Measurements from ENCODE around the gene SLC35A3. TPM values are rescaled to one million over a fixed set of nuclear protein-coding genes. Genes with fewer than 3 reads are reported as not detected.

The SLC35A3 gene
- total and polyA plus RNA-seq, 10 of the 15 experiments (the other 5 are each of a cell fraction or from before 2014, with no cell fraction given), result 3.6 to 24.3 (median 15.4) TPM

- TF ChIP-seq NBN (IDR thresholded peaks at IDR 0.05) (no peak), BRCA1 (IDR thresholded peaks at IDR 0.05; ENCODE audit: low read depth, low read length) (no peak), SKIL (IDR thresholded peaks at IDR 0.05; ENCODE audit: low read depth, poor library complexity, severe bottlenecking) (peak; percentile 58), RELB (IDR thresholded peaks at IDR 0.05; ENCODE audit: low read depth) (peak; percentile 6; the same call in 1 of the 2 replicates), IKZF1 (conservative IDR thresholded peaks at IDR 0.05) (peak; percentile 65; the same call in 1 of the 2 replicates)
Measured at GRCh38 chr1:100038660-100039287, 69.0 kb downstream of the SLC35A3 start (continued).

GRCh38 chr1:100039591-100039990 is 69.8 kb downstream of the SLC35A3 start:
- 2% methylated on average over 2 of the region's 2 CpGs for WGBS (ENCODE audit: insufficient coverage, insufficient replicate concordance, low lambda C conversion rate, missing lambda C conversion rate)
- ChIA-PET POLR2A (interaction anchor here (0.6 to 4.1 kb wide), 4 partner anchors 8 to 418 kb away, joined by 3 to 41 read pairs (median 6); no protein-coding TSS in a partner anchor), SMC1A (ENCODE audit: uncharacterized antibody, unreplicated experiment) (interaction anchor here (0.8 to 3.9 kb wide), 8 partner anchors 8 to 93 kb away, joined by 3 to 40 read pairs (median 4); partner anchors contain the start of genes SASS6 and TRMT13), RAD21 (ENCODE audit: unreplicated experiment) (interaction anchor here (1.1 to 1.7 kb wide), 7 partner anchors 9 to 856 kb away, joined by 3 to 7 read pairs (median 4); partner anchors contain the start of gene EXTL2), CTCF (interaction anchor here (1.2 to 1.6 kb wide), 4 partner anchors 11 to 420 kb away, joined by 3 to 5 read pairs (median 4); no protein-coding TSS in a partner anchor)
- Histone ChIP-seq H3K4me3 (peak overlapping the region; percentile 92), H2AFZ (ENCODE audit: control insufficient read depth, low read depth, low read length) (no peak overlapping the region), H3K27ac (ENCODE audit: control insufficient read depth, insufficient read depth) (peak overlapping the region; percentile 97), H3K4me1 (ENCODE audit: control insufficient read depth, insufficient read depth, low read length) (peaks cover 19% of the 10 kb centered on the region), H3K9me3 (replicated peaks; ENCODE audit: control insufficient read depth, insufficient read depth, low read length) (peaks cover 5% of the 10 kb centered on the region; the same call in 2 of the 3 replicates), H3K27me3 (replicated peaks in 1 of 2; ENCODE audit: control insufficient read depth in 2 of 2, insufficient read depth in 2 of 2, low read length in 1 of 2) (no peaks in the 10 kb centered on the region), H3K36me3 (ENCODE audit: control insufficient read depth in 2 of 2, insufficient read depth in 2 of 2, low read length in 1 of 2) (peaks cover 0 to 2% of the 10 kb centered on the region in 2 experiments; a peak in 1 of 4 replicates), H4K20me1 (ENCODE audit: control insufficient read depth, insufficient read depth) (no peaks in the 10 kb centered on the region), H3K79me2 (ENCODE audit: control insufficient read depth, insufficient read depth, low read length) (peaks cover 94% of the 10 kb centered on the region), H3K4me2 (ENCODE audit: control insufficient read depth, insufficient read depth) (peak overlapping the region; percentile 56), H3K9ac (ENCODE audit: control insufficient read depth, insufficient read depth, low read length) (peak overlapping the region; percentile 96)
- in situ Hi-C loops (cut with MboI), result loop anchor here (5.0 kb wide), 1 partner anchor 232 kb away; no protein-coding TSS in a partner anchor
- intact Hi-C loops (cut with micrococcal nuclease; ENCODE audit: unreplicated experiment), result loop anchor here (2.0 to 10.0 kb wide), 8 partner anchors 37 to 495 kb away; partner anchors contain the start of genes CDC14A, DBT, GPR88 and RTCA
- no TSS peak for BruUV-seq (replicated peaks)
- no peak for TF ChIP-seq SMAD5 (IDR thresholded peaks at IDR 0.05; ENCODE audit: low read depth)
- FAIRE-seq (peak; percentile 49), DNase-seq (ENCODE audit: low read depth, low spot score) (no peak), ATAC-seq (no peak)
